GM23338 (cell line): ENCODE measurements around the gene SH3D21. TPM values are rescaled to one million over a fixed set of nuclear protein-coding genes. Genes with fewer than 3 reads are reported as not detected.

Experiments used
- ATAC-seq: fragments of 200-7000 bp; cut with Tn5 transposase; 3 replicates; pipeline ENCODE4 v1.9.1; 2020
- DNase-seq: peaks from one replicate; pipeline ENCODE4 v3.0.0-alpha.2; 2015; ENCODE audit warnings: low spot score
- H2AFZ ChIP-seq: fragments of 200-600 bp; sonication (generic); 2 replicates; pipeline ENCODE4 v1.8.0; 2016; ENCODE audit warnings: antibody characterized with exemption, mild to moderate bottlenecking, moderate library complexity
- H3F3A ChIP-seq: fragments of 200-600 bp; sonication (generic); replicated peaks from 2 replicates; pipeline ENCODE4 v1.8.0; 2017; ENCODE audit warnings: antibody characterized with exemption, mixed run types, low read depth
- H3K27ac ChIP-seq: fragments of 200-600 bp; sonication (generic); 2 replicates; pipeline ENCODE4 v1.6.1; 2016; ENCODE audit warnings: low read depth
- H3K27me3 ChIP-seq: fragments of 200-600 bp; sonication (generic); 2 replicates; pipeline ENCODE4 v1.8.0; 2016; ENCODE audit warnings: mild to moderate bottlenecking, mixed run types, moderate library complexity; ENCODE audit not compliant: insufficient read depth
- H3K36me3 ChIP-seq: fragments of 200-600 bp; sonication (generic); 2 replicates; pipeline ENCODE4 v1.8.0; 2016; ENCODE audit warnings: mild to moderate bottlenecking; ENCODE audit not compliant: insufficient read depth
- H3K4me1 ChIP-seq: fragments of 200-600 bp; sonication (generic); 2 replicates; pipeline ENCODE4 v1.8.0; 2016; ENCODE audit warnings: mild to moderate bottlenecking, moderate library complexity; ENCODE audit not compliant: insufficient read depth
- H3K4me2 ChIP-seq: fragments of 200-600 bp; sonication (generic); 2 replicates; pipeline ENCODE4 v1.7.1; 2017; ENCODE audit warnings: mixed run types
- H3K4me3 ChIP-seq: fragments of 200-600 bp; sonication (generic); 2 replicates; pipeline ENCODE4 v1.6.1; 2016; ENCODE audit warnings: mixed run types
- H3K79me2 ChIP-seq: fragments of 200-600 bp; sonication (generic); replicated peaks from 2 replicates; pipeline ENCODE4 v1.8.0; 2017; ENCODE audit warnings: mild to moderate bottlenecking; ENCODE audit not compliant: insufficient read depth
- H3K9me2 ChIP-seq: fragments of 200-600 bp; sonication (generic); 2 replicates; pipeline ENCODE4 v1.8.0; 2017; ENCODE audit not compliant: insufficient read depth
- H4K20me1 ChIP-seq: fragments of 200-600 bp; sonication (generic); replicated peaks from 2 replicates; pipeline ENCODE4 v1.8.0; 2017; ENCODE audit warnings: mild to moderate bottlenecking; ENCODE audit not compliant: insufficient read depth
- H3K27ac Mint-ChIP-seq: 2 replicates; pipeline ENCODE4 v1.8.0; 2020; ENCODE audit warnings: inconsistent platforms, mild to moderate bottlenecking, moderate library complexity, mixed read lengths
- H3K27me3 Mint-ChIP-seq: 3 replicates; pipeline ENCODE4 v1.8.0; 2022; ENCODE audit warnings: low read depth, mild to moderate bottlenecking, moderate library complexity, mixed read lengths, inconsistent platforms; ENCODE audit not compliant: insufficient read depth, poor library complexity
- H3K36me3 Mint-ChIP-seq: 3 replicates; pipeline ENCODE4 v1.8.0; 2021; ENCODE audit warnings: low read depth, mild to moderate bottlenecking, inconsistent platforms, moderate library complexity, mixed read lengths
- H3K4me1 Mint-ChIP-seq: 3 replicates; pipeline ENCODE4 v1.8.0; 2020; ENCODE audit warnings: mild to moderate bottlenecking, inconsistent platforms, mixed read lengths
- H3K4me3 Mint-ChIP-seq: 3 replicates; pipeline ENCODE4 v1.8.0; 2021; ENCODE audit warnings: moderate library complexity, mild to moderate bottlenecking, inconsistent platforms, mixed read lengths
- H3K9me3 Mint-ChIP-seq: 3 replicates; pipeline ENCODE4 v1.8.0; 2020; ENCODE audit warnings: moderate library complexity, mild to moderate bottlenecking, inconsistent platforms, mixed read lengths
- CTCF ChIP-seq, 2 experiments: fragments of 200-600 bp in 1 of 2; sonication (generic) in 1 of 2; conservative IDR thresholded peaks; 2 replicates each; pipeline versions ENCODE4 v1.5.1 to v1.6.1; 2016 to 2017; ENCODE audit warnings: antibody characterized with exemption in 2 of 2, low read depth in 2 of 2, mild to moderate bottlenecking in 2 of 2, moderate library complexity in 1 of 2
- EZH2phosphoT487 ChIP-seq: fragments of 200-600 bp; sonication (generic); IDR thresholded peaks from one replicate; pipeline ENCODE4 v1.8.1; 2018; ENCODE audit warnings: antibody characterized with exemption; ENCODE audit not compliant: unreplicated experiment
- JUNB ChIP-seq: IDR thresholded peaks from one replicate; pipeline ENCODE4 v1.6.1; 2016; ENCODE audit warnings: antibody characterized with exemption; ENCODE audit not compliant: unreplicated experiment
- NANOG ChIP-seq: IDR thresholded peaks from 2 replicates; pipeline ENCODE4 v1.6.1; 2016; ENCODE audit warnings: antibody characterized with exemption, borderline replicate concordance
- POLR2AphosphoS5 ChIP-seq: IDR thresholded peaks from 2 replicates; pipeline ENCODE4 v1.6.1; 2016; ENCODE audit warnings: antibody characterized with exemption, low read depth
- REST ChIP-seq: IDR thresholded peaks from one replicate; pipeline ENCODE4 v1.6.1; 2018; ENCODE audit warnings: antibody characterized with exemption; ENCODE audit not compliant: unreplicated experiment
- ZNF462 ChIP-seq: fragments of 250-450 bp; sonication (Bioruptor Pico); IDR thresholded peaks from 2 replicates; pipeline ENCODE4 v1.5.0; 2020; ENCODE audit warnings: mild to moderate bottlenecking, moderate library complexity
- polyA plus RNA-seq: library from polyadenylated mRNA; unstranded; fragments of >200 nt; fragmentation: Nextera tagmentation; extraction: Ambion mirVana; gene quantifications from 2 replicates; pipeline ENCODE4 v1.2.1, GENCODE V29; 2016
- total RNA-seq: library from RNA; depleted of rRNA; stranded (reverse); fragments of >200 nt; shearing (Covaris generic); gene quantifications from 2 replicates; pipeline ENCODE4 v1.2.3, GENCODE V29; 2014

SH3D21 gene
- total and polyA plus RNA-seq, 2 experiments from 2014 or later = 3.7 to 6.3 TPM

GRCh38 chr1:36320291-36320761 is 14.2 kb downstream of the SH3D21 start (continued):
- TF ChIP-seq REST = no peak

- H3K36me3 ChIP-seq = no peaks in the 10 kb centered on the region
- TF ChIP-seq POLR2AphosphoS5 (no peak), JUNB (no peak), ZNF462 (CRISPR knock-in tag) (no peak), EZH2phosphoT487 (no peak), NANOG (no peak), REST (no peak), CTCF (conservative IDR thresholded peaks at IDR 0.05; ENCODE audit: low read depth in 2 of 2) (no peak)
- Mint-ChIP-seq H3K4me3 (peak overlapping the region; percentile 80), H3K4me1 (peaks cover 15% of the 10 kb centered on the region), H3K9me3 (no peaks in the 10 kb centered on the region), H3K27ac (peak overlapping the region; percentile 54), H3K36me3 (peaks cover under 1% of the 10 kb centered on the region), H3K27me3 (peaks cover 35% of the 10 kb centered on the region)
- H3K4me2 ChIP-seq = peak overlapping the region; percentile 94
- peaks cover 47% of the 10 kb centered on the region for H3K27me3 ChIP-seq
- peak overlapping the region; percentile 83 for H2AFZ ChIP-seq
- no peaks in the 10 kb centered on the region for H3K79me2 ChIP-seq
- peaks cover 22% of the 10 kb centered on the region for H3F3A ChIP-seq
- ATAC-seq (peak; percentile 7), DNase-seq (peak; percentile 68)
- peak overlapping the region; percentile 90 for H3K27ac ChIP-seq
- H3K4me3 ChIP-seq = peak overlapping the region; percentile 88
- no peaks in the 10 kb centered on the region for H4K20me1 ChIP-seq
- H3K4me1 ChIP-seq = peaks cover 18% of the 10 kb centered on the region
- H3K9me2 ChIP-seq = no peaks in the 10 kb centered on the region; the same call in 1 of the 2 replicates
These were observed 14.6 kb downstream of the SH3D21 start for GRCh38 chr1:36320767-36321118.
